Astrocyte of the cerebellum (primary cell): Measurements from ENCODE around the gene KPNA4.
A peak's percentile ranks its signal among the peaks of the same experiment; 100 is the strongest.

ENCODE experiments used
- DNase-seq: peaks from one replicate; pipeline ENCODE4 v3.0.0-alpha.2; 2011; ENCODE audit warnings: low read depth
- H3K4me3 ChIP-seq: 2 replicates; pipeline ENCODE4 v1.5.1; 2011; ENCODE audit warnings: mild to moderate bottlenecking, low read depth, low read length, moderate library complexity
- in situ Hi-C: cut with HindIII; loops from 2 replicates; pipeline ENCODE4 v1.10.0; 2017; ENCODE audit warnings: low sequenced_read_pairs
- TF ChIP-seq, protein P1 (sequence below): IDR thresholded peaks from 2 replicates; pipeline ENCODE4 v1.5.1; 2012; ENCODE audit warnings: low read length, low read depth, moderate library complexity, mild to moderate bottlenecking; ENCODE audit errors: missing control alignments

The KPNA4 gene

DNA sequence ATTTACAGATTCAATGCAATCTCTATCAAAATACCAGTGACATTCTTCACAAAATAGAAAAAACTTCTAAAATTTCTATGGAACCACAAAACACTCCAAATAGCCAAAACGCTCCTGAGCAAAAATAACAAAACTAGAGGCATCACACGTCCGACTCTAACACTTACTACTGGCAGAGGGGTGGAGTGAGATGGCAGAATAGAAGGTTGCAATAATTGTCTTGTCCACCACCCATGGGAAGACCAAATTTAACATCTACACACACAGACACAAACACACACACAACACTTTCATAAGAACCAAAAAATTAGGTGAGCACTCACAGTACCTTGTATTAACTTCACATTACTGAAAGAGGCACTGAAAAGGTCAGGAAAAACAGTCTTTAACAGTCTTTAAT is 21.3 kb upstream of the KPNA4 start:
- TF ChIP-seq, protein P1, sequence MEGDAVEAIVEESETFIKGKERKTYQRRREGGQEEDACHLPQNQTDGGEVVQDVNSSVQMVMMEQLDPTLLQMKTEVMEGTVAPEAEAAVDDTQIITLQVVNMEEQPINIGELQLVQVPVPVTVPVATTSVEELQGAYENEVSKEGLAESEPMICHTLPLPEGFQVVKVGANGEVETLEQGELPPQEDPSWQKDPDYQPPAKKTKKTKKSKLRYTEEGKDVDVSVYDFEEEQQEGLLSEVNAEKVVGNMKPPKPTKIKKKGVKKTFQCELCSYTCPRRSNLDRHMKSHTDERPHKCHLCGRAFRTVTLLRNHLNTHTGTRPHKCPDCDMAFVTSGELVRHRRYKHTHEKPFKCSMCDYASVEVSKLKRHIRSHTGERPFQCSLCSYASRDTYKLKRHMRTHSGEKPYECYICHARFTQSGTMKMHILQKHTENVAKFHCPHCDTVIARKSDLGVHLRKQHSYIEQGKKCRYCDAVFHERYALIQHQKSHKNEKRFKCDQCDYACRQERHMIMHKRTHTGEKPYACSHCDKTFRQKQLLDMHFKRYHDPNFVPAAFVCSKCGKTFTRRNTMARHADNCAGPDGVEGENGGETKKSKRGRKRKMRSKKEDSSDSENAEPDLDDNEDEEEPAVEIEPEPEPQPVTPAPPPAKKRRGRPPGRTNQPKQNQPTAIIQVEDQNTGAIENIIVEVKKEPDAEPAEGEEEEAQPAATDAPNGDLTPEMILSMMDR, result no peak
- in situ Hi-C loops, result no loop called here
- no peak overlapping the region for H3K4me3 ChIP-seq
- no peak for DNase-seq

DNA sequence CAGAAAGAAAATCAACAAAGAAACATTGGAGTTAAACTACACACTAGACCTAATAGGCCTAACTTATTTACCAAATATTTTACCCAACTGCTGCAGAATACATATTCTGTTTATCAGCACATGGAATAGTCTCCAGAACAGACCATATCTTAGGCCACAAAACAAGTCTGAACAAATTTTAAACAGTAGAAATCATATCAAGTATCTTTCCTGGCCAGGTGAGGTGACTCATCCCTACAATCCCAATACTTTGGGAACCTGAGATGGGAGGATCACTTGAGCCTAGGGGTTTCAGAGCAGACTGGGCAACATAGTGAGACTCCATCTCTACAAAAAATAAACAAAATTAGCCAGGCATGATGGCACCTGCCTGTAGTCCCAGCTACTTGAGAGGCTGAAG is 18.1 kb upstream of the KPNA4 start:
- TF ChIP-seq, protein P1, result no peak
- no peak for DNase-seq
- in situ Hi-C loops, result no loop called here
- no peak overlapping the region for H3K4me3 ChIP-seq

DNA sequence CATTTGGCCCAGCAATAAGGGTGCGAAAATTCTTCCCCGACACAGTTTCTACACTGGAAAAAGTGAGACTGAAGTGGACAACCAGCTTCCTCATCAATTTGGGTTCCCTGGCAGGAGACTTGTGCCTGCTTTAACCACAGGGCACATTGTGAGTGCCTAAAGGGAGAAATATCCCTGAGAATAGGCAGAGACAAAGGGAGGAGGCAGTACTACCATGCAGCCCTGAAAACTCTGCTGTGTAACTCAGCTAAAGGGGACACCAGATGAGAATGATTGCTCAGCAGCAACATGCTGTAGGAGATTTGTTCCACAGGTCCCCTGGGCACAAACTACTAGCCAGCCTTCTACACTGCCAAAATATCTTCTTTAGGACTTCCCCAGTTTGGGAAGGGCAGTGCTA is 15.6 kb upstream of the KPNA4 start:
- DNase-seq, result no peak
- in situ Hi-C loops, result no loop called here
- TF ChIP-seq, protein P1, result no peak
- no peak overlapping the region for H3K4me3 ChIP-seq

DNA sequence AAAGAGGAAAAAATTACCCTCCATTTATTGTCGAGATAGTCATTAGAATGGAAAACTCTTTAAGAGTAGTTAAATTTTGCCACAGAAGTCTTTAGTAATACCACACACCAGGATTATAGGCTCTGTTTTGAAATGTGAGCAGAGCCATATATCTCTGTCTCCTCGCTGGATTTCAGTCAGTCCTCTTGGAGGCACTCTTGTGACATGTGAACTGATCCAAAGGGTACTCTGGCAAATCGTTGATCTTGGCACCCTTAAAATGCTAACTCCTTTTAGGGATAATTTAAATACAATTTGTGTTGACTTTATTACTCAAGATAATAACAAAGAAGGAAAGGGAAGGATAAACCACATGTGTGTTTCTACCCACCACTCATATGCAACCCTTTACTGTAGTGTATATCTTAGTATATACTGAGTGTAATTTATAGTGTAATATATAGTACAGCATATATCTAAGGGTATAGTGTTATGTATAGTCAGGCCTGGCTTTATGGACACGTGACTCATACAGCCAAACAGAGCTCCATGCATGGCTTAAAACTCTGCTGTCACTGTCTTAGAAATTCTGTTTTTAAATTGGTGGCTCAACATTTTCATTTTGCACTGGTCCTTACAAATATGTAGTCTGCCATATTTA is 12.3 kb upstream of the KPNA4 start:
- in situ Hi-C loops, result no loop called here
- DNase-seq, result peak; percentile 6
- no peak overlapping the region for H3K4me3 ChIP-seq
- TF ChIP-seq, protein P1, result peak; percentile 38

DNA sequence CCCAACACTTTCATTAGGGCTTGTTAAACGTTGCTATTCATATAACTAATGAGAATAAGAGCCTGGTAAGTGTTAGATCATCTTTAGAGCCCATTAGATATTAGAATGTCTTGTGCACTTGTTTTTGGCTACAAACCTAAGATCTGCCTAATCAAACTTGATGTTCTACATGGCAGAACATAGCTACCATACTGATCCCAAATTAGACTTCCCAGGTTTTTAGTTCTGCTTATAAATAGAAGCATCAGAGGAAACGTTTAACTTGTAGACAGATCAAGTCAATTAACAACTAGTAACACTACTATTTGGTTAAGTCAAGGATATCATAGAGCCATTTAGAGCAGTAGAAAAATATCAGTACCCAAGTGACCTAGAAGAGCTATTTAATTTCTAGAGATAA is 11.7 kb upstream of the KPNA4 start:
- H3K4me3 ChIP-seq, result no peak overlapping the region
- in situ Hi-C loops, result no loop called here
- TF ChIP-seq, protein P1, result no peak

DNA sequence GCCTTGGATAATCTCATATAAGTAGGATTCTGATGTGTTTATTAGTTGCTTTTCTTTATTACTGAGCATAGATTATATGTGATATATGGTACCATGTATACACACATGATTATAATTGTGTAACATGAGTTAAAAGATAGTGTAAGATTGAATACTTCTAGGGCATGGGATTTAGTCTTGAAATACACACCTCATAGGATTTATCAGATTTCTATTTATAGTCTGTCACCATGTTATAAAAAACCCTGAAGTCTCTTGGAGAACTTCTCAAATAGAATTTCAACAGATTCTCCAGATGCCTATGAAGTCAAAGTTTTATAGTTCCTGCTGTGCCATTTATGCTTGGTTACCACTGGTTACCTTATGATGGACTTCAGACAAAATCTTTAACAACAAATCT is 11.2 kb upstream of the KPNA4 start:
- DNase-seq, result no peak
- in situ Hi-C loops, result no loop called here
- TF ChIP-seq, protein P1, result no peak

More for the DNA sequence above, 11.7 kb upstream of the KPNA4 start:
- no peak for DNase-seq

DNA sequence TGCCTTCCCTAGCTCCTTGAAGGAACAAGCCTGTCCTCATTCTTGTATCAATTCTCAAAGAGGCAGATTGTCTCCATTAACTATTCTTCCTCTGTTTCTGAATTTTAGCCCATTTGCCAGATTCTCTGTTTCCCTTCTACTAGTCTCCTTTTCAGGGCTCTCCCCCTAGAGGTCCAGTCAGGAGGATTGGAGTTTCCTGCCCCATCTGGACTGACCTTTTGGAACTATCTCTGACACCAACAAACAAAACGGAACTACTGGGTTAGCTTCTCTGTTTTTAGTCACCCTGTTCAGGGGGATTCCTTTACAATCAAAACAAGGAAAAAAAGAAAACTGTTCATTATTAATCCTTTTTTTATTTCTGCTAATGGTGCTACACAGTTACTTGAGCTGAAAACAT is 10.2 kb upstream of the KPNA4 start:
- in situ Hi-C loops, result no loop called here
- no peak for DNase-seq
- TF ChIP-seq, protein P1, result no peak
- H3K4me3 ChIP-seq, result no peak overlapping the region

More for the DNA sequence above, 11.2 kb upstream of the KPNA4 start:
- no peak overlapping the region for H3K4me3 ChIP-seq
